Panc1 (cell line): Measurements from ENCODE around the gene LACTB. TPM values are rescaled to one million over a fixed set of nuclear protein-coding genes. Genes with fewer than 3 reads are reported as not detected.

Experiments
- ATAC-seq: fragments of 200-7000 bp; cut with Tn5 transposase; 2 replicates; pipeline ENCODE4 v1.9.1; 2020; ENCODE audit warnings: mild to moderate bottlenecking, moderate library complexity
- BruUV-seq: library from RNA; stranded (reverse); fragments of 400-500 nt; replicated peaks from 2 replicates; lab custom pipeline; 2021; lab: Mats Ljungman, UMichigan
- CTCF ChIA-PET: fragments of 300-600 bp; sonication (Branson Sonifier 250); formaldehyde crosslinking; loops from one replicate; lab custom pipeline; 2022; ENCODE audit warnings: antibody characterized with exemption; lab: Charles Lee
- POLR2A ChIA-PET: fragments of 300-600 bp; sonication (Branson Sonifier 250); formaldehyde crosslinking; loops from one replicate; lab custom pipeline; 2022; ENCODE audit warnings: antibody characterized with exemption; lab: Charles Lee
- DNase-seq: peaks from one replicate; pipeline ENCODE4 v3.0.0-alpha.2; 2010; ENCODE audit warnings: low read depth, low spot score
- H3K27ac ChIP-seq: 2 replicates; pipeline ENCODE4 v1.5.1; 2011; ENCODE audit warnings: mild to moderate bottlenecking, low read length, inconsistent platforms
- H3K27me3 ChIP-seq: fragments of 200-500 bp; sonication (Bioruptor generic); 2 replicates; pipeline ENCODE4 v1.6.0; 2014; ENCODE audit warnings: low read length, inconsistent platforms; ENCODE audit not compliant: control insufficient read depth, insufficient read depth
- H3K36me3 ChIP-seq: fragments of 200-500 bp; sonication (Bioruptor generic); 2 replicates; pipeline ENCODE4 v1.5.1; 2014; ENCODE audit warnings: inconsistent platforms, mild to moderate bottlenecking, low read length, moderate library complexity; ENCODE audit not compliant: control insufficient read depth, insufficient read depth
- H3K4me1 ChIP-seq: 2 replicates; pipeline ENCODE4 v1.5.1; 2011; ENCODE audit warnings: inconsistent platforms, mild to moderate bottlenecking, low read length, moderate library complexity; ENCODE audit not compliant: control insufficient read depth, insufficient read depth
- H3K4me3 ChIP-seq, 2 experiments: 2 replicates each; pipeline ENCODE4 v1.5.1; 2011 to 2012; ENCODE audit warnings: low read depth in 2 of 2, low read length in 2 of 2, mild to moderate bottlenecking in 2 of 2, inconsistent platforms in 1 of 2, moderate library complexity in 1 of 2
- H3K9me3 ChIP-seq: fragments of 200-500 bp; sonication (Bioruptor generic); 2 replicates; pipeline ENCODE4 v1.5.1; 2014; ENCODE audit warnings: low read depth, mild to moderate bottlenecking, inconsistent platforms, low read length, moderate library complexity; ENCODE audit not compliant: control insufficient read depth, insufficient read depth
- POLR2AphosphoS5 ChIP-seq: IDR thresholded peaks from 2 replicates; pipeline ENCODE4 v1.6.1; 2012; ENCODE audit warnings: mild to moderate bottlenecking, low read depth, low read length, moderate library complexity
- SIN3A ChIP-seq: IDR thresholded peaks from 2 replicates; pipeline ENCODE4 v1.6.1; 2012; ENCODE audit warnings: low read depth, mild to moderate bottlenecking, low read length, moderate library complexity, borderline replicate concordance; ENCODE audit not compliant: insufficient read depth
- TCF7L2 ChIP-seq: IDR thresholded peaks from 2 replicates; pipeline ENCODE4 v1.6.1; 2011; ENCODE audit warnings: mild to moderate bottlenecking, low read depth, low read length, inconsistent platforms
- in situ Hi-C: cut with HindIII; loops from 2 replicates; pipeline ENCODE4 v1.10.0; 2016; ENCODE audit warnings: low sequenced_read_pairs, low pct_unique_long_range_greater_than_20kb
- intact Hi-C: fragments of 100-400 bp; cut with micrococcal nuclease; formaldehyde crosslinking; loops from one replicate; pipeline ENCODE4 v1.10.0; 2022; ENCODE audit not compliant: unreplicated experiment
- total RNA-seq: library from RNA; stranded (reverse); gene quantifications from one replicate; pipeline ENCODE4 v1.2.1, GENCODE V29; 2021; ENCODE audit not compliant: unreplicated experiment
- TF ChIP-seq, protein P1 (sequence below): fragments of 450-650 bp; IDR thresholded peaks from 2 replicates; pipeline ENCODE4 v1.5.1; 2017; ENCODE audit warnings: mild to moderate bottlenecking
- TF ChIP-seq, protein P2 (sequence below), 2 experiments: IDR thresholded peaks; 2 replicates each; pipeline ENCODE4 v1.6.1; 2011 to 2012; ENCODE audit warnings: low read depth in 2 of 2, control low read depth in 1 of 2, low read length in 1 of 2, mild to moderate bottlenecking in 1 of 2, moderate library complexity in 1 of 2; ENCODE audit not compliant: insufficient read depth in 1 of 2

Gene LACTB
- total RNA-seq, 1 experiment from 2014 or later, result 18.4 TPM

DNA sequence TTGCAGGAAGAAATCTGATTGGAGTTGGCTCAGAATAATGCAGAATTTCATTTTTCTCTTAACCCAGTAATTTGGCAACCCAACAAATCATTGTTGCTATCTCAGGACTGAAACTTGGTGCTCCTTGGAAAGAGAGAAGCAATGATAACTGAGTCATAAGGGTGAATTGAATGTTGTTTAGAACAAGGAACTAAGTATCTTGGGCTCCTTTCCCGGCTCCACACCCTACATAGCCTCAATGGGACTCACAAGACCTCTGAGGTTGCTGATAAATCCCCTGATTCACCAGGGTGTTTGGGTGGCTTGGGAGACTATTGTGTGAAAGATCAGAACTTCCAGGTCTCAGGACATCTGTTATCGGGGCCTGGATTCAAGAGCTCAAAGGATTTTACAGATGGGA lies 60.0 kb downstream of the LACTB start:
- CTCF ChIA-PET, result no interaction called here
- intact Hi-C loops, result loop anchor here (10.0 kb wide), 1 partner anchor 223 kb away; no protein-coding TSS in a partner anchor
- H3K4me3 ChIP-seq, result no peak overlapping the region
- no peaks in the 10 kb centered on the region for H3K9me3 ChIP-seq
- H3K36me3 ChIP-seq, result no peaks in the 10 kb centered on the region
- H3K27me3 ChIP-seq, result peaks cover 3% of the 10 kb centered on the region; the same call in 1 of the 2 replicates
- in situ Hi-C loops, result no loop called here
- TF ChIP-seq SIN3A (no peak), POLR2AphosphoS5 (no peak), TCF7L2 (no peak)
- TF ChIP-seq, protein P1, sequence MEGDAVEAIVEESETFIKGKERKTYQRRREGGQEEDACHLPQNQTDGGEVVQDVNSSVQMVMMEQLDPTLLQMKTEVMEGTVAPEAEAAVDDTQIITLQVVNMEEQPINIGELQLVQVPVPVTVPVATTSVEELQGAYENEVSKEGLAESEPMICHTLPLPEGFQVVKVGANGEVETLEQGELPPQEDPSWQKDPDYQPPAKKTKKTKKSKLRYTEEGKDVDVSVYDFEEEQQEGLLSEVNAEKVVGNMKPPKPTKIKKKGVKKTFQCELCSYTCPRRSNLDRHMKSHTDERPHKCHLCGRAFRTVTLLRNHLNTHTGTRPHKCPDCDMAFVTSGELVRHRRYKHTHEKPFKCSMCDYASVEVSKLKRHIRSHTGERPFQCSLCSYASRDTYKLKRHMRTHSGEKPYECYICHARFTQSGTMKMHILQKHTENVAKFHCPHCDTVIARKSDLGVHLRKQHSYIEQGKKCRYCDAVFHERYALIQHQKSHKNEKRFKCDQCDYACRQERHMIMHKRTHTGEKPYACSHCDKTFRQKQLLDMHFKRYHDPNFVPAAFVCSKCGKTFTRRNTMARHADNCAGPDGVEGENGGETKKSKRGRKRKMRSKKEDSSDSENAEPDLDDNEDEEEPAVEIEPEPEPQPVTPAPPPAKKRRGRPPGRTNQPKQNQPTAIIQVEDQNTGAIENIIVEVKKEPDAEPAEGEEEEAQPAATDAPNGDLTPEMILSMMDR, result no peak
- TF ChIP-seq, protein P2, sequence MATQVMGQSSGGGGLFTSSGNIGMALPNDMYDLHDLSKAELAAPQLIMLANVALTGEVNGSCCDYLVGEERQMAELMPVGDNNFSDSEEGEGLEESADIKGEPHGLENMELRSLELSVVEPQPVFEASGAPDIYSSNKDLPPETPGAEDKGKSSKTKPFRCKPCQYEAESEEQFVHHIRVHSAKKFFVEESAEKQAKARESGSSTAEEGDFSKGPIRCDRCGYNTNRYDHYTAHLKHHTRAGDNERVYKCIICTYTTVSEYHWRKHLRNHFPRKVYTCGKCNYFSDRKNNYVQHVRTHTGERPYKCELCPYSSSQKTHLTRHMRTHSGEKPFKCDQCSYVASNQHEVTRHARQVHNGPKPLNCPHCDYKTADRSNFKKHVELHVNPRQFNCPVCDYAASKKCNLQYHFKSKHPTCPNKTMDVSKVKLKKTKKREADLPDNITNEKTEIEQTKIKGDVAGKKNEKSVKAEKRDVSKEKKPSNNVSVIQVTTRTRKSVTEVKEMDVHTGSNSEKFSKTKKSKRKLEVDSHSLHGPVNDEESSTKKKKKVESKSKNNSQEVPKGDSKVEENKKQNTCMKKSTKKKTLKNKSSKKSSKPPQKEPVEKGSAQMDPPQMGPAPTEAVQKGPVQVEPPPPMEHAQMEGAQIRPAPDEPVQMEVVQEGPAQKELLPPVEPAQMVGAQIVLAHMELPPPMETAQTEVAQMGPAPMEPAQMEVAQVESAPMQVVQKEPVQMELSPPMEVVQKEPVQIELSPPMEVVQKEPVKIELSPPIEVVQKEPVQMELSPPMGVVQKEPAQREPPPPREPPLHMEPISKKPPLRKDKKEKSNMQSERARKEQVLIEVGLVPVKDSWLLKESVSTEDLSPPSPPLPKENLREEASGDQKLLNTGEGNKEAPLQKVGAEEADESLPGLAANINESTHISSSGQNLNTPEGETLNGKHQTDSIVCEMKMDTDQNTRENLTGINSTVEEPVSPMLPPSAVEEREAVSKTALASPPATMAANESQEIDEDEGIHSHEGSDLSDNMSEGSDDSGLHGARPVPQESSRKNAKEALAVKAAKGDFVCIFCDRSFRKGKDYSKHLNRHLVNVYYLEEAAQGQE (IDR thresholded peaks at IDR 0.05; ENCODE audit: insufficient read depth in 1 of 2, low read depth in 2 of 2, low read length in 1 of 2), result no peak
- no peak overlapping the region for H3K27ac ChIP-seq
- no peaks in the 10 kb centered on the region for H3K4me1 ChIP-seq
- POLR2A ChIA-PET, result no interaction called here
- no TSS peak for BruUV-seq
- DNase-seq, result no peak
- ATAC-seq, result no peak

DNA sequence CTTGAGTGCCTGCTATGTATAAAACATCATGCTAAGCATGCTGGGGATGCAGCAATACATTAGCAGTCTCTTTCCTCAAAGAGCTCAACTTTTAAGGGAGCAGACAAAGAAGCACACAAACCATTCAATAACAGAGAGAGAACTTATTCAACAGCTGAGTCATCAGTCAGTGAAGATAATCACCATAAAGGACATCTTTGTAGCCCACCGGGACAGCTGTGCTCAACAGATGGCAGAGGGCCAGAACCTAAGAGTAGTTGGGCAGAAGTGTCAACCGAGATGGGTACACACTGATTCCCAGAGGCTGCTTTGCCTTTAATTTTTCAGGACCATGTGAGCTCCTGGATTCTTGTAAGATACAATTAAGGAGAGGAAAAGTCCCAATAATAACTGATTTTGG lies 63.5 kb downstream of the LACTB start:
- Histone ChIP-seq H3K36me3 (no peaks in the 10 kb centered on the region; the same call in 1 of the 2 replicates), H3K27ac (no peak overlapping the region), H3K27me3 (peaks cover 3% of the 10 kb centered on the region; the same call in 1 of the 2 replicates), H3K9me3 (no peaks in the 10 kb centered on the region), H3K4me1 (peaks cover 6% of the 10 kb centered on the region; the same call in 1 of the 2 replicates), H3K4me3 (no peak overlapping the region)
- TF ChIP-seq, protein P1, result no peak
- TF ChIP-seq, protein P2 (IDR thresholded peaks at IDR 0.05; ENCODE audit: insufficient read depth in 1 of 2, low read depth in 2 of 2, low read length in 1 of 2), result no peak
- TF ChIP-seq SIN3A (no peak), POLR2AphosphoS5 (no peak), TCF7L2 (no peak)
- no TSS peak for BruUV-seq
- in situ Hi-C loops (no loop called here), intact Hi-C loops (loop anchor here (10.0 kb wide), 1 partner anchor 220 kb away; no protein-coding TSS in a partner anchor)
- ATAC-seq, result no peak
- CTCF ChIA-PET, result no interaction called here
- POLR2A ChIA-PET, result no interaction called here
- DNase-seq, result no peak
